Heart left ventricle (tissue), 16 donors: ENCODE data around the gene HSPA4. TPM values are rescaled to one million over a fixed set of nuclear protein-coding genes. Genes with fewer than 3 reads are reported as not detected.
"Not testable (repeated sequence)": the region's sequence is repeated elsewhere in the genome, so short reads cannot be mapped to it uniquely, and the experiment has no call there.

Source experiments
- ATAC-seq, 4 donors: fragments of 200-7000 bp; cut with Tn5 transposase; one replicate each; pipeline ENCODE4 v1.9.1; 2020 to 2022; ENCODE audit warnings: moderate library complexity in 4 of 4, mild to moderate bottlenecking in 3 of 4, moderate number of reproducible peaks in 1 of 4
- DNase-seq, 5 donors: peaks; one replicate each; pipeline ENCODE4 v3.0.0-alpha.2; 2020
- H3K27ac ChIP-seq, 12 donors: fragments of 200-600 bp; sonication (generic) in 4 of 12; one replicate each; pipeline versions ENCODE4 v1.5.0 to v1.8.0; 2016 to 2022; ENCODE audit warnings: mild to moderate bottlenecking in 2 of 12
- H3K27me3 ChIP-seq, 9 donors: fragments of 200-600 bp; sonication (generic) in 2 of 9; one replicate each; pipeline versions ENCODE4 v1.5.1 to v1.8.0; 2016 to 2022; ENCODE audit warnings: mild to moderate bottlenecking in 3 of 9
- H3K36me3 ChIP-seq, 9 donors: fragments of 200-600 bp; sonication (generic) in 2 of 9; one replicate each; pipeline versions ENCODE4 v1.5.0 to v1.8.0; 2018 to 2022; ENCODE audit warnings: mild to moderate bottlenecking in 2 of 9
- H3K4me1 ChIP-seq, 12 donors: fragments of 200-600 bp; sonication (generic) in 4 of 12; one replicate each; pipeline versions ENCODE4 v1.5.0 to v1.8.0; 2016 to 2022; ENCODE audit warnings: mild to moderate bottlenecking in 3 of 12
- H3K4me3 ChIP-seq, 12 donors: fragments of 200-600 bp; sonication (generic) in 4 of 12; one replicate each; pipeline versions ENCODE4 v1.5.0 to v1.8.0; 2017 to 2022; ENCODE audit warnings: mild to moderate bottlenecking in 9 of 12, moderate library complexity in 4 of 12
- H3K9me3 ChIP-seq, 12 donors: fragments of 200-600 bp; sonication (generic) in 4 of 12; one replicate each; pipeline versions ENCODE4 v1.5.0 to v1.8.0; 2016 to 2022; ENCODE audit warnings: mild to moderate bottlenecking in 1 of 12
- CTCF ChIP-seq, 12 donors: fragments of 200-600 bp; sonication (generic) in 4 of 12; IDR thresholded peaks; one replicate each; pipeline versions ENCODE4 v1.5.0 to v1.8.0; 2018 to 2022; ENCODE audit warnings: antibody characterized with exemption in 12 of 12, mild to moderate bottlenecking in 5 of 12
- POLR2A ChIP-seq, 2 donors: fragments of 450-650 bp; IDR thresholded peaks; one replicate each; pipeline ENCODE4 v1.6.1; 2017; ENCODE audit warnings: antibody characterized with exemption in 2 of 2, mild to moderate bottlenecking in 2 of 2, moderate library complexity in 2 of 2
- WGBS, 4 donors: extraction: QIAGEN DNeasy Blood & Tissue Kit in 2 of 4; methylation state at CpG; one replicate each; pipeline versions ENCODE4 v1.1.5 to v1.1.7; 2013 to 2018; 5-methylcytosine and 5-hydroxymethylcytosine counted together
- intact Hi-C, 10 donors: fragments of 100-400 bp; cut with DNase I; formaldehyde crosslinking; loops; one replicate each; pipeline versions ENCODE4 v1.11.1 to v1.14.2; 2022
- polyA plus RNA-seq, 2 donors: library from polyadenylated mRNA; stranded (reverse); fragments of 200-250 nt; gene quantifications; one replicate each; pipeline ENCODE4 v1.2.3, GENCODE V29; 2013
- total RNA-seq, 9 donors: library from RNA; depleted of rRNA in 2 of 9; stranded (reverse); fragments of >200 nt in 2 of 9; fragmentation: NEBNext Ultra II Directional in 3 of 9; extraction: Animal tissue kit (Norgen Biotek cat#: 25700) in 3 of 9; gene quantifications; one replicate each; pipeline versions ENCODE4 v1.1.0 to v1.2.4, GENCODE V29; 2016 to 2023
- donor health status: ischemic (EF 13 %, LVEDD 7.1; RV severe dilation, severe dysfunction).
- donor health status: healthy with polysubstance abuse.
- donor health status: DM: no; HTN: yes; CAD: no.
- donor health status: DM: no; HTN: no; CAD: no.
- donor health status: ischemic (EF 25% LVEDD 6.9; RV normal size, moderate dysfunction).
- donor health status: ischemic (EF 25% LVEDD 5.7; RV mildly dilated, moderate dysfunction).
- donor health status: healthy.
- donor health status: DM: yes; HTN: yes; CAD: no.
- donor health status: ischemic (EF 35%, LVEDD 5.7; RV mildly dilated, moderate dysfunction).
- donor health status: nonischemic (EF 11% LVEDD 7.7; RV severe dilation, severe dysfunction).
- donor health status: DM: yes; HTN: yes; CAD: no.
- donor health status: PGD.
- donor health status: ischemic (EF 29% LVEDD 5.4; RV normal size, mild dysfunction).
- donor health status: nonischemic (EF 23%, LVEDD 6.1; RV moderate dilation, normal function).

The HSPA4 gene
- total and polyA plus RNA-seq, 11 donors: 57.5 to 132 (median 98.5) TPM

GRCh38 chr5:133041157-133041784 lies 10.5 kb upstream of the HSPA4 start:
- ATAC-seq (no peak), DNase-seq (no peak)
- WGBS, 4 donors: 78 to 93% (median 87%) methylated on average over 3 of the region's 3 CpGs
- Histone ChIP-seq H3K27ac (no peak overlapping the region), H3K4me1 (no peaks in the 10 kb centered on the region), H3K9me3 (no peaks in the 10 kb centered on the region), H3K27me3 (no peaks in the 10 kb centered on the region), H3K4me3 (no peak overlapping the region), H3K36me3 (no peaks in the 10 kb centered on the region)
- intact Hi-C loops: no loop called here
- no peak for TF ChIP-seq POLR2A (IDR thresholded peaks at IDR 0.05)
- no peak for TF ChIP-seq CTCF (IDR thresholded peaks at IDR 0.05)

GRCh38 chr5:133041910-133042309 lies 9.9 kb upstream of the HSPA4 start:
- Histone ChIP-seq H3K36me3 (no peaks in the 10 kb centered on the region), H3K27me3 (no peaks in the 10 kb centered on the region), H3K4me1 (no peaks in the 10 kb centered on the region), H3K27ac (no peak overlapping the region), H3K4me3 (no peak overlapping the region), H3K9me3 (no peaks in the 10 kb centered on the region)
- intact Hi-C loops: no loop called here
- ATAC-seq: no peak
- TF ChIP-seq CTCF (IDR thresholded peaks at IDR 0.05) (no peak), POLR2A (IDR thresholded peaks at IDR 0.05) (no peak)
- 70 to 87% (median 74%) methylated on average over 1 of the region's 1 CpG for WGBS, 4 donors
- no peak for DNase-seq

- intact Hi-C loops, H3K4me3 ChIP-seq, H3K27me3 ChIP-seq, H3K36me3 ChIP-seq, DNase-seq, H3K27ac ChIP-seq, ATAC-seq, H3K9me3 ChIP-seq: not testable (repeated sequence)
- peaks cover 0 to 25% (median 12%) of the 10 kb centered on the region in 12 donors for H3K4me1 ChIP-seq
- WGBS, 4 donors: 89 to 92% (median 90%) methylated on average over 8 of the region's 8 CpGs
Observed at GRCh38 chr5:133046560-133046959, 5.3 kb upstream of the HSPA4 start.

- no peak overlapping the region for H3K4me3 ChIP-seq
- no peaks in the 10 kb centered on the region for H3K9me3 ChIP-seq
- H3K36me3 ChIP-seq: no peaks in the 10 kb centered on the region
- 92 to 98% (median 95%) methylated on average over 13 to 19 of the region's 19 CpGs for WGBS, 4 donors
- no peak for TF ChIP-seq CTCF (IDR thresholded peaks at IDR 0.05)
- TF ChIP-seq POLR2A (IDR thresholded peaks at IDR 0.05): no peak
- peaks cover 0 to 25% (median 12%) of the 10 kb centered on the region in 12 donors for H3K4me1 ChIP-seq
- H3K27me3 ChIP-seq: no peaks in the 10 kb centered on the region
- DNase-seq (no peak), ATAC-seq (no peak)
- intact Hi-C loops: no loop called here
- H3K27ac ChIP-seq: no peak overlapping the region
Observed at GRCh38 chr5:133047404-133047803, 4.4 kb upstream of the HSPA4 start.
